ENCODE results near the gene AP2A1.

- no peak for TF ChIP-seq POLR2A (IDR thresholded peaks at IDR 0.05)
- TF ChIP-seq, protein P1, sequence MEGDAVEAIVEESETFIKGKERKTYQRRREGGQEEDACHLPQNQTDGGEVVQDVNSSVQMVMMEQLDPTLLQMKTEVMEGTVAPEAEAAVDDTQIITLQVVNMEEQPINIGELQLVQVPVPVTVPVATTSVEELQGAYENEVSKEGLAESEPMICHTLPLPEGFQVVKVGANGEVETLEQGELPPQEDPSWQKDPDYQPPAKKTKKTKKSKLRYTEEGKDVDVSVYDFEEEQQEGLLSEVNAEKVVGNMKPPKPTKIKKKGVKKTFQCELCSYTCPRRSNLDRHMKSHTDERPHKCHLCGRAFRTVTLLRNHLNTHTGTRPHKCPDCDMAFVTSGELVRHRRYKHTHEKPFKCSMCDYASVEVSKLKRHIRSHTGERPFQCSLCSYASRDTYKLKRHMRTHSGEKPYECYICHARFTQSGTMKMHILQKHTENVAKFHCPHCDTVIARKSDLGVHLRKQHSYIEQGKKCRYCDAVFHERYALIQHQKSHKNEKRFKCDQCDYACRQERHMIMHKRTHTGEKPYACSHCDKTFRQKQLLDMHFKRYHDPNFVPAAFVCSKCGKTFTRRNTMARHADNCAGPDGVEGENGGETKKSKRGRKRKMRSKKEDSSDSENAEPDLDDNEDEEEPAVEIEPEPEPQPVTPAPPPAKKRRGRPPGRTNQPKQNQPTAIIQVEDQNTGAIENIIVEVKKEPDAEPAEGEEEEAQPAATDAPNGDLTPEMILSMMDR (IDR thresholded peaks at IDR 0.05): no peak
Observed at GRCh38 chr19:49807904-49808675, 41.3 kb downstream of the AP2A1 start.

Data from thyroid gland (tissue), 4 donors.